ENCODE measurements around the gene ENO4. TPM values are rescaled to one million over a fixed set of nuclear protein-coding genes. Genes with fewer than 3 reads are reported as not detected.

ENO4 gene
- total and polyA plus RNA-seq, 2 donors from 2014 or later: 0.52 to 1.2 TPM

- intact Hi-C loops (cut with DNase I): no loop called here
Observed at GRCh38 chr10:116811691-116812090, 37.6 kb upstream of the ENO4 start.

GRCh38 chr10:116815641-116816415 lies 33.5 kb upstream of the ENO4 start:
- intact Hi-C loops (cut with DNase I): no loop called here
- Histone ChIP-seq H3K4me1 (ENCODE audit: control insufficient read depth in 2 of 3, insufficient read depth in 2 of 3, low read depth in 1 of 3, low read length in 3 of 3) (no peaks in the 10 kb centered on the region), H3K27me3 (ENCODE audit: control insufficient read depth, insufficient read depth, low read length) (no peaks in the 10 kb centered on the region), H3K36me3 (ENCODE audit: control insufficient read depth in 2 of 3, insufficient read depth in 3 of 3, low read length in 3 of 3) (no peaks in the 10 kb centered on the region), H3K9ac (ENCODE audit: low read length in 3 of 3) (no peak overlapping the region), H3K4me3 (ENCODE audit: low read length in 3 of 3) (no peak overlapping the region), H3K9me3 (ENCODE audit: control insufficient read depth in 2 of 3, insufficient read depth in 1 of 3, low read length in 3 of 3) (no peaks in the 10 kb centered on the region), H3K27ac (ENCODE audit: low read depth in 2 of 2, low read length in 2 of 2) (no peak overlapping the region)
- TF ChIP-seq CTCF (IDR thresholded peaks at IDR 0.05; ENCODE audit: borderline replicate concordance, extremely low read depth, insufficient read depth): no peak
- no peak for DNase-seq
- FAIRE-seq: no peak

More at GRCh38 chr10:116811691-116812090, 37.6 kb upstream of the ENO4 start:
- Histone ChIP-seq H3K4me1 (ENCODE audit: control insufficient read depth in 2 of 3, insufficient read depth in 2 of 3, low read depth in 1 of 3, low read length in 3 of 3) (no peaks in the 10 kb centered on the region), H3K36me3 (ENCODE audit: control insufficient read depth in 2 of 3, insufficient read depth in 3 of 3, low read length in 3 of 3) (no peaks in the 10 kb centered on the region), H3K27ac (ENCODE audit: low read depth in 2 of 2, low read length in 2 of 2) (no peak overlapping the region), H3K9ac (ENCODE audit: low read length in 3 of 3) (no peak overlapping the region), H3K4me3 (ENCODE audit: low read length in 3 of 3) (no peak overlapping the region), H3K9me3 (ENCODE audit: control insufficient read depth in 2 of 3, insufficient read depth in 1 of 3, low read length in 3 of 3) (no peaks in the 10 kb centered on the region), H3K27me3 (ENCODE audit: control insufficient read depth, insufficient read depth, low read length) (no peaks in the 10 kb centered on the region)
- DNase-seq: no peak
- no peak for TF ChIP-seq CTCF (IDR thresholded peaks at IDR 0.05; ENCODE audit: borderline replicate concordance, extremely low read depth, insufficient read depth)
- no peak for FAIRE-seq

- no peak for DNase-seq
- no peak overlapping the region for H3K9ac ChIP-seq (ENCODE audit: low read length in 3 of 3)
- intact Hi-C loops (cut with DNase I): no loop called here
- H3K4me3 ChIP-seq (ENCODE audit: low read length in 3 of 3): no peak overlapping the region
- H3K4me1 ChIP-seq (ENCODE audit: control insufficient read depth in 2 of 3, insufficient read depth in 2 of 3, low read depth in 1 of 3, low read length in 3 of 3): no peaks in the 10 kb centered on the region
- no peak for FAIRE-seq
- H3K36me3 ChIP-seq (ENCODE audit: control insufficient read depth in 2 of 3, insufficient read depth in 3 of 3, low read length in 3 of 3): peaks cover 0 to 5% (median 2%) of the 10 kb centered on the region in 3 donors
- no peak overlapping the region for H3K27ac ChIP-seq (ENCODE audit: low read depth in 2 of 2, low read length in 2 of 2)
- H3K9me3 ChIP-seq (ENCODE audit: control insufficient read depth in 2 of 3, insufficient read depth in 1 of 3, low read length in 3 of 3): no peaks in the 10 kb centered on the region
- no peaks in the 10 kb centered on the region for H3K27me3 ChIP-seq (ENCODE audit: control insufficient read depth, insufficient read depth, low read length)
- no peak for TF ChIP-seq CTCF (IDR thresholded peaks at IDR 0.05; ENCODE audit: borderline replicate concordance, extremely low read depth, insufficient read depth)
Observed at GRCh38 chr10:116817178-116817577, 32.1 kb upstream of the ENO4 start.

Data from kidney (tissue), 14 donors.